EH (cell line): ENCODE results near the gene WDR13.
"Not testable (repeated sequence)": the region's sequence is repeated elsewhere in the genome, so short reads cannot be mapped to it uniquely, and the experiment has no call there.

Experiments used
- DNase-seq: peaks from one replicate; pipeline ENCODE4 v3.0.0-alpha.2; 2015; ENCODE audit warnings: low read depth

WDR13 gene

GRCh38 chrX:48597353-48598264, at the start of gene WDR13:
TSS of gene WDR13 (plus strand) at chrX:48597492. CDS start at chrX:48597997, 505 bp downstream.
- peak; percentile 94 for DNase-seq

- DNase-seq = no peak
Measured at GRCh38 chrX:48548871-48549270, 48.4 kb upstream of the WDR13 start.

- DNase-seq = not testable (repeated sequence)
Measured at GRCh38 chrX:48555731-48556325, 41.5 kb upstream of the WDR13 start.

- DNase-seq = peak; percentile 76
Measured at GRCh38 chrX:48558271-48558670, 39.0 kb upstream of the WDR13 start.

GRCh38 chrX:48559636-48560035, 37.7 kb upstream of the WDR13 start:
- no peak for DNase-seq

- no peak for DNase-seq
Measured at GRCh38 chrX:48560056-48560455, 37.2 kb upstream of the WDR13 start.

GRCh38 chrX:48560681-48561080, 36.6 kb upstream of the WDR13 start:
- no peak for DNase-seq

- peak; percentile 46 for DNase-seq
Measured at GRCh38 chrX:48569958-48570357, 27.3 kb upstream of the WDR13 start.

GRCh38 chrX:48573690-48574269, 23.5 kb upstream of the WDR13 start:
- no peak for DNase-seq

GRCh38 chrX:48574270-48575266, 22.7 kb upstream of the WDR13 start, which contains the start of gene RBM3:
TSS of gene RBM3 (plus strand) at chrX:48574484. CDS start at chrX:48575181, 697 bp downstream.
- peak; percentile 93 for DNase-seq

- DNase-seq = no peak
Measured at GRCh38 chrX:48575642-48576041, 21.6 kb upstream of the WDR13 start.

- no peak for DNase-seq
Measured at GRCh38 chrX:48576108-48576507, 21.2 kb upstream of the WDR13 start.

- no peak for DNase-seq
Measured at GRCh38 chrX:48578661-48579128, 18.6 kb upstream of the WDR13 start.

- DNase-seq = no peak
Measured at GRCh38 chrX:48579259-48579658, 18.0 kb upstream of the WDR13 start.

GRCh38 chrX:48580662-48581061, 16.6 kb upstream of the WDR13 start:
- DNase-seq = no peak

- DNase-seq = no peak
Measured at GRCh38 chrX:48584698-48585097, 12.6 kb upstream of the WDR13 start.

GRCh38 chrX:48589482-48590162, 7.7 kb upstream of the WDR13 start:
- no peak for DNase-seq

- DNase-seq = no peak
Measured at GRCh38 chrX:48590203-48591103, 6.8 kb upstream of the WDR13 start.

- DNase-seq = peak; percentile 89
Measured at GRCh38 chrX:48591255-48591791, 6.0 kb upstream of the WDR13 start.

GRCh38 chrX:48592971-48593370, 4.3 kb upstream of the WDR13 start:
- DNase-seq = peak; percentile 38
